Fibroblast of skin of right quadriceps (primary cell): ENCODE data around the gene ANKS1A.

ENCODE experiments used
- DNase-seq: peaks from one replicate; pipeline ENCODE4 v3.0.0-alpha.2; 2013

Gene ANKS1A

DNA sequence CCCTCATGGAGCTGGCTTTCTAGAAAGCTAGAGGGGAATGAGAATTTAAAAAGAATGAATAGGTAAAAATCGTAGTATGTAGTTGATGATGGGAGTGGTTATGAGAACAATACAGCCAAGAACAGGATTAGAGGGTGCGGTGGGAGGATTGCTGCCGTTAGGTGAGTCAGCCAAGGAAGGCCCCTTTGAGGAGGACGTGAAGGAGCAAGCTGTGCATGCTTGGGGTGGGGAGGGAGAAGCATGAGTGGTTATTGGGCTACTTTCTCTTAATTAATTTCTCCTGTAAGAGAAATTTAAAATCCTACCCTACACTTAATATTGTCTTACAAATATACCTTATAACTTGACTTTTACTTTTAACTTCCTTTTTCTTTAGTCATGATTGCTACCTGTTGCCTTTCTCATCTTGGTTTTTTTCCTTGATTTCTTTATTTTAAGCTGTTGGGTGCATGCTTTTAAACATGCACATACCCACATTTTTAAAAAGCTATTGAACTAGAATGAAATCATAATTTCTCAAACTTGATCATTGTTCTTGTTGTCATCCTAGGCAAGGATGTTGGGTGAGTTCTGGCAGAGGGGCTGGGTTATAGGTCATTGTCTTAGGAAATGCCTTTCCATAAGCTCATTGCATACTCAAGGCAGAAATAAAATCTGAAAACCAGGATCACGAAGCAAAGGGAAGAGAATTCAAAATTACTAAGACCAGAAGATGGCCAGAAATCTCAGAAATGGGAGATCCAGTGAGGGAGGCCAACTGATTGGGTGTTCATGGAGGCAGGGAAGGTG is 137.6 kb downstream of the ANKS1A start:
- DNase-seq: no peak

- no peak for DNase-seq
Measured at GRCh38 chr6:35027807-35028206, 138.8 kb downstream of the ANKS1A start.

DNA sequence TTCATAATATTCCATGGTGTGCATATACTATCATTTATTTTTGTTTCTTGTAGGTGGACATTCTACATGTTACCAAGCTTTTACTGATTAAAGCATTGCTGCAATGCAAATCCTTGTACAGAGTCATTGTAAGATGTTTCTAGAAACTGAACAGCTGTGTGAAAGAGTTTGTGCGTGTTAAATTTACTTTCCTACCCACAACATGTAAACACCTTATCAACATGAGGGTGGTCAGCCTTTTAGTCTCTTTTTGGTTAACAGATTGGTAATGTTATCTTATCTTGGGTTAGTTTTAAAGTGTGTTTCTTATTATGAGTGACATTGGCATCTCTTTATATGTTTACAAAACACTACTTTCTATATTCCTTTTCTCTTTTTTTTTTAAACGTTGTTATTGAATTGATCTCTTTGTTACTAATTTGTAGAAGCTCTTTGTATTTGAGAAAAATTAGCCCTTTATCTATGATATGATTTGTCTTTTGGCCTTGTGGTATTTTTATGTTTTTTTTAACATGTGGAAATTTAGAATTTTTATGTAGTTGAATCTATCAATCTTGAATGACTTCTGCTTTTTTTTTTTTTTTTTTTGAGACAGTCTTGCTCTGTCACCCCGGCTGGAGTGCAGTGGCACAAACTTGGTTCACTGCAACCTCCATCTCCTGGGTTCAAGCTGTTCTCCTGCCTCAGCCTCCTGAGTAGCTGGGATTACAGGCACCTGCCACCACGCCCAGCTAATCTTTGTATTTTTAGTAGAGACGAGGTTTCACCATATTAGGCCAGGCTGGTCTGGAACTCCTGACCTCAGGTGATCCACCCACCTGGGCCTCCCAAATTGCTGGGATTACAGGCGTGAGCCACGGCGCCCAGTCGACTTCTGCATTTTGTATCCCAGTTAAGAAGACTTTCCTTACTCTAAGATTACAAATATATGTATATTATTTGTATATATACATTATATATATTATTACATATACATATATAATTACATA is 140.0 kb downstream of the ANKS1A start:
- DNase-seq: no peak

GRCh38 chr6:35030099-35030498 is 141.0 kb downstream of the ANKS1A start:
- DNase-seq: no peak

- DNase-seq: no peak
Measured at GRCh38 chr6:35031611-35032529, 142.8 kb downstream of the ANKS1A start.

DNA sequence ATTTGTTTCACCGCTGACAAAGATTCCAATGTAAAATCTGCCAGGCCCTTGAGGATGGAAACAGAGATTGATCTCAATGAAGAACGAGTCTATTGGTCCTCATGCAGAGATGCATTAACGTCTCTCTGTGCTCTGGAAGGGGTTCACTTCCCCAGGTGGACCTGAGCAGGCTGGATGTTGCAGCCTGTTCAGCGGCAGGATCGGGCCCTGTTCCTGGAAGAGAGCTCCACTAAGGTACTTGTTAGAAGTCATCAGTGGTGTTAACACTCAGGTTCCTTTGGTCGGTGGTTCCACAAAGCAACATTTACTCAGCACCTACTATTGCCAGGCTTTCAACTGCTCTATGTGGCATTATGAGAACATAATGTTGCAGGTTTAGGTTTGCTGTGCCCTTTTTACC is 144.6 kb downstream of the ANKS1A start:
- no peak for DNase-seq

DNA sequence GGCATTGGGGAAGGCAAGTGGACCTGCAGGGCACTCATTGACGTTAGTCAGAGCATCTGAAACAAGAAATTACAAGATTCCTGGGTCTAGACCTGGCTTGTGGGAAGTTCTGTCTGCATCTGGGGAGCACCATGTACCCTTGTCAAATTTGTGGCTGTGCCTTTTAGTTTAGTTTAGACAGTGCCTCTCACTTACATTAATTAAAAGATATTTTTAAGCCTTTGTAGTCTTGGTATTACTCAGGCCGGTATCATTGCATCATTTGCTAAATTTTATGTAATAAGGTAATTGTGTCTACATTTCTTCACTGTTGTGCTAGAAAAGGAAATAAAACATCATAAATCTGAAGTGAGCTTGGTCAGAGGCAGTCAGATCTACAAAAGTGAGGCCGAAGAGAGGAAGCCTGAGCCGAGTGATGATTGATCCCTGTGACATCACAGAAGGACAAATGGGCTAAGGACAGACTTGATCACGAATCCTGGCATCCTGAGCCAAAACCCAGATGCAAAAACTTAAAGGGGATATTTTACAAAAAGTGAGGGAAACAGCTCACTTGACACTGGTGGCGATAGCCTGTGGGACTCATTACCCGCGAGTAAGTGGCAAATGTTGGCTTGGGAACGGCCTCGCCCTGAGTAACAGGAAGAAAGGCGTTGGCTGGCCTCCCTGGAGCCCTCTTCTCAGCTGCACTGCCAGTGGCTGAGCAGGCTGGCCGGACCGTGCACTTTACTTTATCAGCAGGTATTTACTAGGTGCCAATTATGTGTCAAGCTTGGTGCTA is 145.5 kb downstream of the ANKS1A start:
- no peak for DNase-seq

DNA sequence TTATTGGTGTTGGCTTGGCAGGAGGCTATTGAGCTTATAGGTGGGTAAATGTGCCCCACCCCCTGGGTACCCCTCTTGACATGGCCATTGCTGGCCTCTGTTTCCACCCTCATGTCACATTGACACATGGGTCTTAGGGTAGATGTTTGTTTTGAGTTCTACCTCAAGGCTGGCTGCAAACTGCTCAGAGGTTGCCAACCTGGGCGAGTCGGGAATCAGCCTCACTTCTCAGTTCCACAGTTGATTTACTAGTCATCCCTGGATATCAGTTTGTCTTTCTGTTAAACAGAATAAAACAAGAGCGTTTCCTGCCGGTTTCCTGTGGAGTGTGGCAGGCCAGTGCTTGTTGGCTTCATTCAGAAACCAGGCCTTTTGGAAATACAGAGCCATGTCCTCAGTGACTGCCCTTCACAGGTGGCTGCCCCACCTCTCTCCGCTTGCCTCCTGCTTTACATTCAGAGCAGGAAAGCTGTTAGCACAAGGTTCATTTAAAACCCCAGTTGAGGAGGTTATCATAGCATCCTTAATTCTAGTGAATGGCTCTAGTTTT is 146.5 kb downstream of the ANKS1A start:
- no peak for DNase-seq

GRCh38 chr6:35036059-35036827 is 147.2 kb downstream of the ANKS1A start:
- DNase-seq: no peak

GRCh38 chr6:35036828-35037663 is 148.0 kb downstream of the ANKS1A start:
- DNase-seq: no peak

GRCh38 chr6:35037664-35038038 is 148.6 kb downstream of the ANKS1A start:
- DNase-seq: no peak

GRCh38 chr6:35038076-35038475 is 149.0 kb downstream of the ANKS1A start:
- DNase-seq: no peak

GRCh38 chr6:35040398-35040797 is 151.3 kb downstream of the ANKS1A start:
- no peak for DNase-seq

GRCh38 chr6:35041086-35041861 is 152.2 kb downstream of the ANKS1A start:
- no peak for DNase-seq

DNA sequence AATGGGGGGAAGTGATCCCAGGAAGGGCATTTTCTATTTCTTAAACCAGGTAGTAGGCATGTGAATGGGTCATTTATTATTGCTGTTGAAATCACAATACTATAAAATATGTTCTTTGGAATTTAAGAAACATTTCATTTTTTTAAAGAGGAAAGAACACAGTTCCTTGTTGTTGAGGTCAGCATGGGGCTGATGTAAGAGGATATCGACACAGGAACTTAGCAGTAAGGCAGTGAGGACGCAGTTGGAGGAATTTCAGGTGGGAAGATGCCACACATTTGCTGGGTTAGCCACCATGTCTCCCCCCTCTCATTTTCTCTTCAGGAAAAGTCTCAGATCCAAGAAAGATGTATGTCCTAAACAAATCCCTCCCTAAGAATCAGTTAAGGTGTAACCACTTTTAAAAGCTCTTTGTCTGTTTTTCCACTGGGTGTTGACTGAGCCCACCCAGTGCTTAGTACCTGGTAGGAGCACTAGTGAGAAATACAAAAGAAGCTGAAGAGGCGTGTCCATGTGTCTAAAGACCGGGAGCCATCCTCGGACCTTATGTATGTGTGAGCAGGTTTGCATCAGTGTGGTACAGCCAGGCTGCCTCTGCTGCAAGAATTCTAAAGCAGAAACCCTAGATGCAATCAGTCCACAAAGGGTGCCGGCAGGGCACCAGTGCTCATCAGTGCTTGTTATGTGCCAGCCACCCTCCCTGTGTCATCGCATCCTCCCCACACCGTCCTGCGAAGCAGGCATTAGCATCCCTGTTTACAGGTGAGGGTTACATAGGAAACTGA is 153.2 kb downstream of the ANKS1A start:
- DNase-seq: no peak

GRCh38 chr6:35043381-35044130 is 154.5 kb downstream of the ANKS1A start:
- DNase-seq: no peak

GRCh38 chr6:35044145-35044745 is 155.2 kb downstream of the ANKS1A start:
- no peak for DNase-seq
